ENCODE measurements around the gene PLCH2. TPM values are rescaled to one million over a fixed set of nuclear protein-coding genes. Genes with fewer than 3 reads are reported as not detected.

Gene PLCH2
- total RNA-seq, 2 experiments from 2014 or later, result 1.4 to 2.2 TPM

GRCh38 chr1:2446394-2446793 is 29.7 kb upstream of the PLCH2 start:
- no peaks in the 10 kb centered on the region for H4K20me1 ChIP-seq (ENCODE audit: insufficient read depth, low read length)
- no peaks in the 10 kb centered on the region for H3K9me3 ChIP-seq (ENCODE audit: low read length)
- H3K79me2 ChIP-seq (ENCODE audit: insufficient read depth, low read depth, low read length), result no peaks in the 10 kb centered on the region
- no peaks in the 10 kb centered on the region for H3K9me2 ChIP-seq (ENCODE audit: insufficient read depth, low read length)
- no peak overlapping the region for H2AFZ ChIP-seq (ENCODE audit: low read length)
- no peak overlapping the region for H3K4me3 ChIP-seq (ENCODE audit: low read depth, low read length, poor library complexity, severe bottlenecking)
- no peak for DNase-seq (ENCODE audit: low spot score)
- no peak overlapping the region for H3K4me2 ChIP-seq (ENCODE audit: low read length)
- ChIA-PET POLR2A (no interaction called here), CTCF (ENCODE audit: unreplicated experiment) (interaction anchor here (0.6 kb wide), 1 partner anchor 33 kb away, joined by 7 read pairs; no protein-coding TSS in a partner anchor)
- no peaks in the 10 kb centered on the region for H3K36me3 ChIP-seq (ENCODE audit: insufficient read depth, low read length)
- no peaks in the 10 kb centered on the region for H3K4me1 ChIP-seq (ENCODE audit: insufficient read depth, low read length, poor library complexity, severe bottlenecking)
- BruUV-seq (replicated peaks), result no TSS peak
- intact Hi-C loops (cut with micrococcal nuclease; ENCODE audit: unreplicated experiment), result no loop called here
- TF ChIP-seq CTCF (conservative IDR thresholded peaks at IDR 0.05; ENCODE audit: low read length), result no peak
- no peak for TF ChIP-seq EZH2phosphoT487 (IDR thresholded peaks at IDR 0.05; ENCODE audit: borderline replicate concordance, low read depth, low read length)
- no peak overlapping the region for H3K27ac ChIP-seq (ENCODE audit: low read depth, low read length, poor library complexity, severe bottlenecking)

GRCh38 chr1:2446861-2447260 is 29.2 kb upstream of the PLCH2 start:
- H3K36me3 ChIP-seq (ENCODE audit: insufficient read depth, low read length), result no peaks in the 10 kb centered on the region
- intact Hi-C loops (cut with micrococcal nuclease; ENCODE audit: unreplicated experiment), result no loop called here
- no peak overlapping the region for H3K4me3 ChIP-seq (ENCODE audit: low read depth, low read length, poor library complexity, severe bottlenecking)
- H3K9me2 ChIP-seq (ENCODE audit: insufficient read depth, low read length), result no peaks in the 10 kb centered on the region
- no peak for DNase-seq (ENCODE audit: low spot score)
- no peak overlapping the region for H3K4me2 ChIP-seq (ENCODE audit: low read length)
- H3K4me1 ChIP-seq (ENCODE audit: insufficient read depth, low read length, poor library complexity, severe bottlenecking), result no peaks in the 10 kb centered on the region
- H3K9me3 ChIP-seq (ENCODE audit: low read length), result no peaks in the 10 kb centered on the region
- no peaks in the 10 kb centered on the region for H3K79me2 ChIP-seq (ENCODE audit: insufficient read depth, low read depth, low read length)
- no peak overlapping the region for H2AFZ ChIP-seq (ENCODE audit: low read length)
- TF ChIP-seq CTCF (conservative IDR thresholded peaks at IDR 0.05; ENCODE audit: low read length), result no peak
- H3K27ac ChIP-seq (ENCODE audit: low read depth, low read length, poor library complexity, severe bottlenecking), result no peak overlapping the region
- BruUV-seq (replicated peaks), result no TSS peak
- CTCF ChIA-PET (ENCODE audit: unreplicated experiment), result interaction anchor here (0.6 kb wide), 1 partner anchor 34 kb away, joined by 7 read pairs; no protein-coding TSS in a partner anchor
- no peaks in the 10 kb centered on the region for H4K20me1 ChIP-seq (ENCODE audit: insufficient read depth, low read length)
- POLR2A ChIA-PET, result no interaction called here

- Histone ChIP-seq H3K4me1 (ENCODE audit: insufficient read depth, low read length, poor library complexity, severe bottlenecking) (no peaks in the 10 kb centered on the region), H2AFZ (ENCODE audit: low read length) (no peak overlapping the region), H3K36me3 (ENCODE audit: insufficient read depth, low read length) (no peaks in the 10 kb centered on the region), H3K27ac (ENCODE audit: low read depth, low read length, poor library complexity, severe bottlenecking) (no peak overlapping the region), H3K4me3 (ENCODE audit: low read depth, low read length, poor library complexity, severe bottlenecking) (no peak overlapping the region), H3K9me2 (ENCODE audit: insufficient read depth, low read length) (no peaks in the 10 kb centered on the region), H4K20me1 (ENCODE audit: insufficient read depth, low read length) (no peaks in the 10 kb centered on the region), H3K4me2 (ENCODE audit: low read length) (no peak overlapping the region), H3K79me2 (ENCODE audit: insufficient read depth, low read depth, low read length) (no peaks in the 10 kb centered on the region), H3K9me3 (ENCODE audit: low read length) (no peaks in the 10 kb centered on the region)
- ChIA-PET CTCF (ENCODE audit: unreplicated experiment) (no interaction called here), POLR2A (no interaction called here)
- BruUV-seq (replicated peaks), result no TSS peak
- intact Hi-C loops (cut with micrococcal nuclease; ENCODE audit: unreplicated experiment), result no loop called here
- TF ChIP-seq EZH2phosphoT487 (IDR thresholded peaks at IDR 0.05; ENCODE audit: borderline replicate concordance, low read depth, low read length), result no peak
- no peak for TF ChIP-seq CTCF (conservative IDR thresholded peaks at IDR 0.05; ENCODE audit: low read length)
- no peak for DNase-seq (ENCODE audit: low spot score)
Observed at GRCh38 chr1:2447276-2448097, 28.6 kb upstream of the PLCH2 start.
